Ovary (tissue), 3 donors: ENCODE results near the gene SNAI3.

ENCODE experiments used
- EP300 ChIP-seq: sonication (generic); formaldehyde crosslinking; IDR thresholded peaks from one replicate; pipeline ENCODE4 v1.6.1; 2017; ENCODE audit warnings: antibody characterized with exemption
- POLR2A ChIP-seq: fragments of 450-650 bp; IDR thresholded peaks from one replicate; pipeline ENCODE4 v1.6.1; 2017; ENCODE audit warnings: antibody characterized with exemption, mild to moderate bottlenecking, moderate library complexity
- TF ChIP-seq, protein P1 (sequence below), 3 donors: fragments of 450-650 bp in 2 of 3; fragments of 200-600 bp in 1 of 3; IDR thresholded peaks; one replicate each; pipeline versions ENCODE4 v1.5.1 to v1.8.0; 2016 to 2022; ENCODE audit warnings: antibody characterized with exemption in 3 of 3, mild to moderate bottlenecking in 1 of 3
- donor health status: DM: no; HTN: no; CAD: no.

DNA sequence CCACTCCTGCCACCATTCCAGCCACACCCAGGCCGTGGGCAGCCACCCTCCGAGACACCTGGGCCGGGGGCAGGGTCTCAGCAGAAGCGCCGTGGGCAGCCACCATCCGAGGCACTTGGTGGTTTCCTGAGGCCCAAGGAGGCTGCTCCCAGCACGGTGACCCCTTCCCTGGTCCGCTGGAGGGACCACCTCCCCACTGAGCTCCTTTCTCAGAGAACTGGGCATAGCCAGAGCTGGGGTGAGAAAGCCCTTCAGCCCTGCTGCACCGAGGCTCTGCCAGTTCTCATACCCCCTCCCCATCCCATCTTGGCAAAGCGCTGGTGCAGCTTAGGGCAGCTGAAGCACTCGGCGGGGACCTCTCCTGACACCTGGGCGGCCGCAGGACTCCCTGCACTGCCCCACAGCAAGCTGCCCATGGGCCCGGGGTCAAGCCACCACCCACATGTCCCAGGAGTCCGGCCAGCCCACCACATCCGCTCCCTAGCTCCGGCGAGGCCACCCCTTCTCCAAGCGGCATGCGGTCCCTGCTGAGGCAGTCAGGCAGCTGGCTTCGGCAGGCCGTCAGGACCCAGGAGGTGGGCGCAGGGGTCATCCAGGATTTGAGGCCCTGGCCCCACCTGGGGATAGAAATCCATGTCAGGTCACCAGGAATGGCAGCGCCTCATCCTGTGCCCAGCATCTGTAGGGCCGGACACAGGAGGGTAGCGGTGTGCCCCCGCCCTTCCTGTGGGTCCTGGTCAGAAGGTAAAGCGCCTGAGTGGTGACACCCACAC lies 34.1 kb downstream of the SNAI3 start:
- TF ChIP-seq, protein P1, sequence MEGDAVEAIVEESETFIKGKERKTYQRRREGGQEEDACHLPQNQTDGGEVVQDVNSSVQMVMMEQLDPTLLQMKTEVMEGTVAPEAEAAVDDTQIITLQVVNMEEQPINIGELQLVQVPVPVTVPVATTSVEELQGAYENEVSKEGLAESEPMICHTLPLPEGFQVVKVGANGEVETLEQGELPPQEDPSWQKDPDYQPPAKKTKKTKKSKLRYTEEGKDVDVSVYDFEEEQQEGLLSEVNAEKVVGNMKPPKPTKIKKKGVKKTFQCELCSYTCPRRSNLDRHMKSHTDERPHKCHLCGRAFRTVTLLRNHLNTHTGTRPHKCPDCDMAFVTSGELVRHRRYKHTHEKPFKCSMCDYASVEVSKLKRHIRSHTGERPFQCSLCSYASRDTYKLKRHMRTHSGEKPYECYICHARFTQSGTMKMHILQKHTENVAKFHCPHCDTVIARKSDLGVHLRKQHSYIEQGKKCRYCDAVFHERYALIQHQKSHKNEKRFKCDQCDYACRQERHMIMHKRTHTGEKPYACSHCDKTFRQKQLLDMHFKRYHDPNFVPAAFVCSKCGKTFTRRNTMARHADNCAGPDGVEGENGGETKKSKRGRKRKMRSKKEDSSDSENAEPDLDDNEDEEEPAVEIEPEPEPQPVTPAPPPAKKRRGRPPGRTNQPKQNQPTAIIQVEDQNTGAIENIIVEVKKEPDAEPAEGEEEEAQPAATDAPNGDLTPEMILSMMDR (IDR thresholded peaks at IDR 0.05) = no peak
- TF ChIP-seq POLR2A (no peak), EP300 (no peak)
